HL-60 (cell line): ENCODE measurements around the gene HOXD13.

Experiments used
- DNase-seq, 2 experiments: peaks; one replicate each; pipeline ENCODE4 v3.0.0-alpha.2; 2010 to 2020; ENCODE audit warnings: low read depth in 1 of 2, low spot score in 1 of 2
- H3K27ac ChIP-seq: fragments of 250-450 bp; sonication (Bioruptor Pico); replicated peaks from 2 replicates; pipeline ENCODE4 v1.5.1; 2020; ENCODE audit warnings: mild to moderate bottlenecking, moderate library complexity
- H3K27me3 ChIP-seq: fragments of 250-450 bp; sonication (Bioruptor Pico); 2 replicates; pipeline ENCODE4 v1.5.1; 2021; ENCODE audit warnings: mild to moderate bottlenecking, moderate library complexity; ENCODE audit not compliant: insufficient read depth, poor library complexity, severe bottlenecking
- H3K4me3 ChIP-seq: replicated peaks from 2 replicates; pipeline ENCODE4 v1.5.1; 2011; ENCODE audit warnings: mild to moderate bottlenecking, control low read depth, low read length; ENCODE audit not compliant: insufficient read depth
- CTCF ChIP-seq: IDR thresholded peaks from one replicate; pipeline ENCODE4 v1.5.1; 2011; ENCODE audit warnings: low read length, control low read depth, inconsistent platforms; ENCODE audit not compliant: insufficient read depth
- GABPA ChIP-seq: IDR thresholded peaks from 2 replicates; pipeline ENCODE4 v1.6.1; 2012; ENCODE audit warnings: low read depth
- POLR2AphosphoS5 ChIP-seq: IDR thresholded peaks from 2 replicates; pipeline ENCODE4 v1.6.1; 2012; ENCODE audit warnings: low read depth
- REST ChIP-seq: IDR thresholded peaks from 2 replicates; pipeline ENCODE4 v1.6.1; 2012; ENCODE audit warnings: low read depth; ENCODE audit not compliant: insufficient replicate concordance
- SPI1 ChIP-seq: IDR thresholded peaks from 2 replicates; pipeline ENCODE4 v1.6.1; 2012; ENCODE audit warnings: low read depth, mild to moderate bottlenecking, borderline replicate concordance

The HOXD13 gene

DNA sequence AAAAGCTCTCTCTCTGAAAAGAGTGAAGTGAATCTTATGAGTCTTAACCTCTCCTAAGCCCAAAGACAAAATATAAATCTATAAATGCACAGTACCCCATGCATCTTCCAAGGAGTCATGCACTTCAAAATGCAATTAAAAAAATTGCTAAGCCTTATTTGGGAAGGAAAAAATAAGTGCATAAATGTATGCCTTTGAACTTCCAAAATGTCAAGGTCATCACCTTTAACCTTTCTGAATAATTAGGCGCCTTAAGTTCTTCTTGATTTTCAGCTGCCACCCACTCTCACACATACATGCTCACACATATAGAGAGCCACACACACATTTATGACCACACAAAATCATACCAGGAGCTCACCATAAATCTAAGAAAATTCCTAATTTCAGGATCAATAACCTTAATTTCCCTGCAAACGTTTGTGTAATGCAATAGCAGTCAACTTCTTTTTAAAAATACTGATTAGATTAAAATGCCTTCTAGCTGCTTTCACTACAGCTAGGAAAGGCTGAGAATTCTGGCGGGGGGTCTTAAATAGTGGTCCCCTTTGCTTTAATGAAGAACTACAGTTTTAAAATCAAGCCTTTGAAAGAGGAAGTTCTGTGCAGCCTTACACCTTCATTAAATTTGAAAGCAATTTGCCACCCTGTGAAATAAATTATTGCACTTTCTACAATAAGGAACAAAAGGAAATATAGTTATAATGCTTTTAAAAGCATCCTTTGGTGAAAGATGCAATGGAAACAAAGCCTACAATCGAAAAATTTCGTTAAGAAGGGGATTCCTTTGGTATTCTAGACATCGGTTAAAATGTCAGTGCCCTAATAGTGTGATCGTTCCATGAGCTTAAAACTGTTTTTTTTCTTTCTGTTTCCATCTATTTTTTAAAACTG is 18.1 kb downstream of the HOXD13 start:
- Histone ChIP-seq H3K4me3 (no peak overlapping the region), H3K27ac (no peak overlapping the region), H3K27me3 (peaks cover 74% of the 10 kb centered on the region)
- no peak for TF ChIP-seq CTCF
- no peak for TF ChIP-seq GABPA
- no peak for TF ChIP-seq REST
- no peak for DNase-seq

GRCh38 chr2:176111309-176111663 is 18.8 kb downstream of the HOXD13 start:
- peaks cover 74% of the 10 kb centered on the region for H3K27me3 ChIP-seq
- H3K4me3 ChIP-seq: no peak overlapping the region
- DNase-seq: peak; percentile 36 to 48
- H3K27ac ChIP-seq: no peak overlapping the region
- TF ChIP-seq REST (no peak), CTCF (peak; percentile 56)

- no peak overlapping the region for H3K4me3 ChIP-seq
- H3K27ac ChIP-seq: no peak overlapping the region
- peaks cover 75% of the 10 kb centered on the region for H3K27me3 ChIP-seq
- no peak for DNase-seq
- TF ChIP-seq GABPA (no peak), CTCF (no peak), POLR2AphosphoS5 (no peak), SPI1 (no peak), REST (no peak)
Observed at GRCh38 chr2:176111846-176112374, 19.4 kb downstream of the HOXD13 start.
